Measurements from ENCODE around the gene GNG4.
A peak's percentile ranks its signal among the peaks of the same experiment; 100 is the strongest.
"Not testable (repeated sequence)": the region's sequence is repeated elsewhere in the genome, so short reads cannot be mapped to it uniquely, and the experiment has no call there.

The GNG4 gene

GRCh38 chr1:235622936-235623779 lies 26.4 kb downstream of the GNG4 start:
- no peak for DNase-seq

GRCh38 chr1:235619149-235619548 lies 30.4 kb downstream of the GNG4 start:
- DNase-seq, result not testable (repeated sequence)

- DNase-seq, result peak; percentile 68
Observed at GRCh38 chr1:235617808-235618207, 31.8 kb downstream of the GNG4 start.

- no peak for DNase-seq
Observed at GRCh38 chr1:235617140-235617539, 32.4 kb downstream of the GNG4 start.

- DNase-seq, result no peak
Observed at GRCh38 chr1:235614442-235614954, 35.1 kb downstream of the GNG4 start.

- DNase-seq, result no peak
Observed at GRCh38 chr1:235613602-235614001, 36.0 kb downstream of the GNG4 start.

- no peak for DNase-seq
Observed at GRCh38 chr1:235612761-235613160, 36.8 kb downstream of the GNG4 start.

- DNase-seq, result no peak
Observed at GRCh38 chr1:235610157-235610556, 39.4 kb downstream of the GNG4 start.

GRCh38 chr1:235608278-235608677 lies 41.3 kb downstream of the GNG4 start:
- no peak for DNase-seq

GRCh38 chr1:235607284-235607683 lies 42.3 kb downstream of the GNG4 start:
- no peak for DNase-seq

GRCh38 chr1:235601104-235601503 lies 48.5 kb downstream of the GNG4 start:
- DNase-seq, result no peak

- no peak for DNase-seq
Observed at GRCh38 chr1:235599536-235599935, 50.0 kb downstream of the GNG4 start.

- DNase-seq, result no peak
Observed at GRCh38 chr1:235597867-235598553, 51.6 kb downstream of the GNG4 start.

- no peak for DNase-seq
Observed at GRCh38 chr1:235595079-235595478, 54.5 kb downstream of the GNG4 start.

GRCh38 chr1:235594281-235594895 lies 55.2 kb downstream of the GNG4 start:
- DNase-seq, result not testable (repeated sequence)

- DNase-seq, result peak; percentile 86
Observed at GRCh38 chr1:235588916-235589515, 60.6 kb downstream of the GNG4 start.

GRCh38 chr1:235588156-235588555 lies 61.4 kb downstream of the GNG4 start:
- DNase-seq, result no peak

GRCh38 chr1:235586992-235587391 lies 62.6 kb downstream of the GNG4 start:
- no peak for DNase-seq

GRCh38 chr1:235586413-235586812 lies 63.2 kb downstream of the GNG4 start:
- no peak for DNase-seq

GRCh38 chr1:235584973-235585372 lies 64.6 kb downstream of the GNG4 start:
- no peak for DNase-seq

GRCh38 chr1:235583511-235584001 lies 66.0 kb downstream of the GNG4 start:
- no peak for DNase-seq

- DNase-seq, result no peak
Observed at GRCh38 chr1:235582130-235582529, 67.5 kb downstream of the GNG4 start.

- no peak for DNase-seq
Observed at GRCh38 chr1:235579891-235580290, 69.7 kb downstream of the GNG4 start.
